PC-9 (cell line): ENCODE results near the gene CKB. TPM values are rescaled to one million over a fixed set of nuclear protein-coding genes. Genes with fewer than 3 reads are reported as not detected.

ENCODE experiments used
- BruUV-seq: library from RNA; stranded (reverse); fragments of 400-500 nt; replicated peaks from 2 replicates; lab custom pipeline; 2021; lab: Mats Ljungman, UMichigan
- CTCF ChIA-PET: fragments of 300-600 bp; sonication (Branson Sonifier 250); formaldehyde crosslinking; loops from one replicate; lab custom pipeline; 2022; ENCODE audit warnings: antibody characterized with exemption; lab: Charles Lee
- POLR2A ChIA-PET: fragments of 300-600 bp; sonication (Branson Sonifier 250); formaldehyde crosslinking; loops from one replicate; lab custom pipeline; 2022; ENCODE audit warnings: antibody characterized with exemption; ENCODE audit not compliant: unreplicated experiment; lab: Charles Lee
- DNase-seq, 2 experiments: peaks; one replicate each; pipeline versions ENCODE4 v3.0.0 to v3.0.0-alpha.2; 2015 to 2022; ENCODE audit warnings: mixed read lengths in 1 of 2
- H2AFZ ChIP-seq: fragments of 200-600 bp; sonication (generic); 2 replicates; pipeline ENCODE4 v1.8.1; 2017; ENCODE audit warnings: antibody characterized with exemption
- H3F3A ChIP-seq: fragments of 200-600 bp; sonication (generic); 2 replicates; pipeline ENCODE4 v1.8.1; 2017; ENCODE audit warnings: antibody characterized with exemption, mild to moderate bottlenecking, low read depth; ENCODE audit not compliant: insufficient read depth
- H3K27ac ChIP-seq: fragments of 200-600 bp; sonication (generic); 2 replicates; pipeline ENCODE4 v1.6.1; 2016; ENCODE audit warnings: mixed run types
- H3K27me3 ChIP-seq: fragments of 200-600 bp; sonication (generic); 2 replicates; pipeline ENCODE4 v1.6.1; 2016; ENCODE audit warnings: low read depth, mixed run types; ENCODE audit not compliant: insufficient read depth
- H3K36me3 ChIP-seq: fragments of 200-600 bp; sonication (generic); 2 replicates; pipeline ENCODE4 v1.6.1; 2016; ENCODE audit warnings: low read depth, mixed run types
- H3K4me1 ChIP-seq: fragments of 200-600 bp; sonication (generic); replicated peaks from 2 replicates; pipeline ENCODE4 v1.6.1; 2016; ENCODE audit warnings: mixed run types; ENCODE audit not compliant: insufficient read depth
- H3K4me2 ChIP-seq: fragments of 200-600 bp; sonication (generic); 2 replicates; pipeline ENCODE4 v1.6.1; 2017; ENCODE audit warnings: mixed run types
- H3K4me3 ChIP-seq: fragments of 200-600 bp; sonication (generic); 2 replicates; pipeline ENCODE4 v1.6.1; 2016; ENCODE audit warnings: mixed run types
- H3K79me2 ChIP-seq: fragments of 200-600 bp; sonication (generic); 2 replicates; pipeline ENCODE4 v1.6.1; 2017; ENCODE audit warnings: low read depth, mixed run types
- H3K9me2 ChIP-seq: fragments of 200-600 bp; sonication (generic); 2 replicates; pipeline ENCODE4 v1.8.1; 2017; ENCODE audit warnings: mild to moderate bottlenecking; ENCODE audit not compliant: insufficient read depth
- H3K9me3 ChIP-seq: fragments of 200-600 bp; sonication (generic); 2 replicates; pipeline ENCODE4 v1.8.1; 2016; ENCODE audit warnings: low read depth; ENCODE audit not compliant: insufficient read depth
- H4K20me1 ChIP-seq: fragments of 200-600 bp; sonication (generic); 2 replicates; pipeline ENCODE4 v1.8.1; 2017; ENCODE audit not compliant: insufficient read depth
- CTCF ChIP-seq: fragments of 200-600 bp; sonication (generic); conservative IDR thresholded peaks from 2 replicates; pipeline ENCODE4 v1.6.1; 2017; ENCODE audit warnings: mixed run types, antibody characterized with exemption, mild to moderate bottlenecking, moderate library complexity
- EZH2 ChIP-seq: fragments of 200-600 bp; sonication (generic); IDR thresholded peaks from 2 replicates; pipeline ENCODE4 v1.8.0; 2017; ENCODE audit warnings: antibody characterized with exemption, low read depth
- intact Hi-C: fragments of 100-400 bp; cut with micrococcal nuclease; formaldehyde crosslinking; loops from one replicate; pipeline ENCODE4 v1.10.0; 2022; ENCODE audit not compliant: unreplicated experiment
- total RNA-seq: library from RNA; stranded (reverse); gene quantifications from 2 replicates; pipeline ENCODE4 v1.2.3, GENCODE V29; 2021

CKB gene
- total RNA-seq, 1 experiment from 2014 or later = 64.4 TPM

- H3K27me3 ChIP-seq = no peaks in the 10 kb centered on the region
- peaks cover 58% of the 10 kb centered on the region for H3F3A ChIP-seq
- H3K4me3 ChIP-seq = no peak overlapping the region
- no peaks in the 10 kb centered on the region for H3K79me2 ChIP-seq
- DNase-seq = no peak
- peak overlapping the region; percentile 96; the same call in 1 of the 2 replicates for H3K27ac ChIP-seq
- H4K20me1 ChIP-seq = peaks cover 38% of the 10 kb centered on the region
- no peaks in the 10 kb centered on the region for H3K9me2 ChIP-seq
- H3K4me1 ChIP-seq = peaks cover 55% of the 10 kb centered on the region
- no TSS peak for BruUV-seq
- CTCF ChIA-PET = interaction anchor here (0.6 to 1.0 kb wide), 3 partner anchors 9 to 1015 kb away, joined by 3 to 5 read pairs (median 3); no protein-coding TSS in a partner anchor
- H2AFZ ChIP-seq = no peak overlapping the region
- no peak for TF ChIP-seq CTCF
- TF ChIP-seq EZH2 = no peak
- H3K9me3 ChIP-seq = no peaks in the 10 kb centered on the region
- H3K36me3 ChIP-seq = peaks cover 4% of the 10 kb centered on the region; the same call in 1 of the 2 replicates
- 0 out of 2 replicates have a peak overlapping the region, but pooled peaks have one; percentile 78 for H3K4me2 ChIP-seq
- intact Hi-C loops = no loop called here
- POLR2A ChIA-PET = interaction anchor here (0.7 kb wide), 1 partner anchor 160 kb away, joined by 4 read pairs; no protein-coding TSS in a partner anchor
Observed at GRCh38 chr14:103538291-103539055, 15.8 kb upstream of the CKB start.

- H3K4me2 ChIP-seq = no peak overlapping the region
- BruUV-seq = no TSS peak
- H2AFZ ChIP-seq = no peak overlapping the region
- peaks cover 42% of the 10 kb centered on the region for H4K20me1 ChIP-seq
- CTCF ChIA-PET = no interaction called here
- H3K36me3 ChIP-seq = peaks cover 6% of the 10 kb centered on the region; the same call in 1 of the 2 replicates
- H3K9me3 ChIP-seq = no peaks in the 10 kb centered on the region
- no peak overlapping the region for H3K27ac ChIP-seq
- POLR2A ChIA-PET = no interaction called here
- intact Hi-C loops = no loop called here
- no peaks in the 10 kb centered on the region for H3K9me2 ChIP-seq
- no peaks in the 10 kb centered on the region for H3K27me3 ChIP-seq
- peaks cover 44% of the 10 kb centered on the region for H3K4me1 ChIP-seq
- DNase-seq = no peak
- TF ChIP-seq CTCF (no peak), EZH2 (no peak)
- H3K79me2 ChIP-seq = no peaks in the 10 kb centered on the region
- H3F3A ChIP-seq = peaks cover 56% of the 10 kb centered on the region
- no peak overlapping the region for H3K4me3 ChIP-seq
Observed at GRCh38 chr14:103537175-103537990, 14.8 kb upstream of the CKB start.

GRCh38 chr14:103536693-103537092, 14.1 kb upstream of the CKB start:
- peaks cover 49% of the 10 kb centered on the region for H3F3A ChIP-seq
- CTCF ChIA-PET = no interaction called here
- H3K4me3 ChIP-seq = no peak overlapping the region
- POLR2A ChIA-PET = no interaction called here
- no peaks in the 10 kb centered on the region for H3K27me3 ChIP-seq
- H3K9me2 ChIP-seq = no peaks in the 10 kb centered on the region
- no peak overlapping the region for H3K4me2 ChIP-seq
- H3K36me3 ChIP-seq = peaks cover 6% of the 10 kb centered on the region; the same call in 1 of the 2 replicates
- intact Hi-C loops = no loop called here
- peaks cover 49% of the 10 kb centered on the region for H4K20me1 ChIP-seq
- BruUV-seq = no TSS peak
- no peak overlapping the region for H3K27ac ChIP-seq
- TF ChIP-seq CTCF (no peak), EZH2 (no peak)
- no peak overlapping the region for H2AFZ ChIP-seq
- no peaks in the 10 kb centered on the region for H3K9me3 ChIP-seq
- no peak for DNase-seq
- H3K79me2 ChIP-seq = peaks cover 6% of the 10 kb centered on the region
- peaks cover 37% of the 10 kb centered on the region for H3K4me1 ChIP-seq
